ENCODE results near the gene ADAM10.

ADAM10 gene

GRCh38 chr15:58593870-58594269, 155.6 kb downstream of the ADAM10 start:
- H3K4me3 ChIP-seq, result no peak overlapping the region
- TF ChIP-seq CTCF (IDR thresholded peaks at IDR 0.05), result no peak
- H3K27ac ChIP-seq, result no peak overlapping the region
- DNase-seq (ENCODE audit: low spot score), result no peak

- no peak overlapping the region for H3K27ac ChIP-seq
Observed at GRCh38 chr15:58590926-58591325, 158.6 kb downstream of the ADAM10 start.

GRCh38 chr15:58590236-58590635, 159.3 kb downstream of the ADAM10 start:
- no peak for TF ChIP-seq CTCF (IDR thresholded peaks at IDR 0.05)
- no peak for DNase-seq (ENCODE audit: low spot score)
- no peak overlapping the region for H3K27ac ChIP-seq

More at GRCh38 chr15:58590926-58591325, 158.6 kb downstream of the ADAM10 start:
- no peak overlapping the region for H3K4me3 ChIP-seq
- DNase-seq (ENCODE audit: low spot score), result no peak
- TF ChIP-seq CTCF (IDR thresholded peaks at IDR 0.05), result no peak

GRCh38 chr15:58589047-58589446, 160.5 kb downstream of the ADAM10 start:
- no peak for DNase-seq (ENCODE audit: low spot score)
- no peak overlapping the region for H3K4me3 ChIP-seq
- H3K27ac ChIP-seq, result no peak overlapping the region
- no peak for TF ChIP-seq CTCF (IDR thresholded peaks at IDR 0.05)

More at GRCh38 chr15:58590236-58590635, 159.3 kb downstream of the ADAM10 start:
- no peak overlapping the region for H3K4me3 ChIP-seq

- Histone ChIP-seq H3K4me3 (no peak overlapping the region), H3K27ac (no peak overlapping the region)
- no peak for TF ChIP-seq CTCF (IDR thresholded peaks at IDR 0.05)
- DNase-seq (ENCODE audit: low spot score), result no peak
Observed at GRCh38 chr15:58588096-58588495, 161.4 kb downstream of the ADAM10 start.

GRCh38 chr15:58587486-58587885, 162.0 kb downstream of the ADAM10 start:
- H3K4me3 ChIP-seq, result no peak overlapping the region
- no peak for DNase-seq (ENCODE audit: low spot score)
- H3K27ac ChIP-seq, result no peak overlapping the region
- TF ChIP-seq CTCF (IDR thresholded peaks at IDR 0.05), result no peak

GRCh38 chr15:58585693-58586443, 163.6 kb downstream of the ADAM10 start:
- Histone ChIP-seq H3K27ac (no peak overlapping the region), H3K4me3 (no peak overlapping the region)
- no peak for TF ChIP-seq CTCF (IDR thresholded peaks at IDR 0.05)
- no peak for DNase-seq (ENCODE audit: low spot score)

Measured in coronary artery (tissue), 2 donors.